DMS53 (cell line): ENCODE results near the gene C16orf96.
"Not testable (repeated sequence)": the region's sequence is repeated elsewhere in the genome, so short reads cannot be mapped to it uniquely, and the experiment has no call there.

ENCODE experiments used
- DNase-seq: peaks from one replicate; lab custom pipeline; 2025; lab: John Stamatoyannopoulos, UW

The C16orf96 gene

DNA sequence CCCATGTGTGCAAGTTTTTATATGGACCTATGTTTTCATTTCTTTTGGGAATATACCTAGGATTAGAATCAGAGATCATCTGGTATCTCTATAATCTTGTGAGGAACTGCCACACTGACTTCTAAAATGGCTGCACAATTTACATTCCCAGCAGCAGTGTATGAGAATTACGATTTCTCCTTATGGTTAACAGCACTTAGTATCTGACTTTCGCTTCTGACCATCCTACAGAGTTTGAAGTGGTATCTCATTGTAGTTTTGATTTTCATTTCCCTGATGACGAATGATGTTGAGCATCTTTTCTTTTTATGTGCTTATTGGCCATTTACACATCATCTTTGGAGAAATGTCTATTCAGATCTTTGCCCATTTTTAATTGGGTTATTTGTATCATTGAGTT, 10.0 kb downstream of the C16orf96 start:
- DNase-seq = no peak

DNA sequence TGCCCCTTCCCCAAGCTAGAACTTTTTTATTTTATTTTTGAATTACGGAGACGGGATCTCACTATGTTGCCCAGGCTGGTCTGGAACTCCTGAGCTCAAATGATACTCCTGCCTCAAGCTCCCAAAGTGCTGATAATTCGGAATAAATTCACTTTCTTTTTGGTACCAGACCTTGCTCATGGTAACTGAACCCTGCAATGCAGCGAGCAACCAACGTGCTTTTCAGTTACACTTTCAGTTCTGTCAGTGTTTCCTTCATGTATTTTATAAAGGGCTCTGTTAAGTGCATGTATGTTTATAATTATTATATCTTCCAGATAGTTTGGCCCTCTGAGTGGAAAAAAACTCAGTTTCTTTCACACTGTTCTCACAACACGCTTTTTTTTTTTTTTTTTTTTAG, 13.9 kb downstream of the C16orf96 start:
- DNase-seq = no peak

DNA sequence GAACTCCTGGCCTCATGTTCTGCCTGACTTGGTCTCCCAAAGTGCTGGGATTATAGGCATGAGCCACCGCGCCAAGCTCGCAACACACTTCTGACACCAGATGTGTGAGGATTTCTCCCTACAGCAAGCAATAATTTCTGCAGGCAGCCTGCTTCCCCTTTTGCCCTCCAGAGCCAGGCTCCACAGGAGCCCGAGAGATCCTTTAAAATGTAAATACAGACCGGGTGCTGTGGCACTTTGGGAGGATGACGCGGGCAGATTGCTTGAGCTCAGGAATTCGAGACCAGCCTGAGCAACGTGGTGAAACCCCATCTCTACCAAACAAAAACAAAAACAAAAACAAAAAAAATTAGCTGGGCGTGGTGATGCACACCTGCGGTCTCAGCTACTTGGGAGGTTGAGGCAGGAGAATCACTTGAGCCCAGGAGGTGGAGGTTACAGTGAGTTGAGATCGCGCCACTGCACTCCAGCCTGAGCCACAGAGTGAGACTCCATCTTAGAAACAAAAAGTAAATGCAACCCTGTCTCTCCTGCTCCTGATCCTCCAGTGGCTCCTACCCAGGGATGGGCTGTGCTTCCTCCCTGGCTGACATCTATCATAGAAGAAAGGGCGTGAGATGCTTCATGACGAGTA, 14.7 kb downstream of the C16orf96 start:
- no peak for DNase-seq

DNA sequence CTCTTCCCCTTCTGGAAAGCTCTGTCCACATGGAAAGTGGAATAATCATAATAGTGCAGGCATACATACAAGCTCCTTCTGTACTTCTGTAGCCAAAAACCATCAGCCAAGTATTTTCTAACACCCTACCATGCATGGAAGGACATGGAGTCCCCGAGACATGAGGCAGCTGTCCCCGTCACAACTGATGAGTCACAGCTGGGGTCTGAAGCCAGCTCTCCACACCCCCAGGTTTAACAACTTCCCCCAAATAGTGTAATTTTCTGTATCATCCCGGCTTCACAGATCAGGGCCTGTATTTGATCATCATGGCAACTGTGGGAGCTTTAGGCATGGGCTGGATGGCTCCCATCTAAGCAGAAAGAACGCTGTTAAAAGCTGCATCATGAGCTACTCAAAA, 16.6 kb downstream of the C16orf96 start:
- no peak for DNase-seq

DNA sequence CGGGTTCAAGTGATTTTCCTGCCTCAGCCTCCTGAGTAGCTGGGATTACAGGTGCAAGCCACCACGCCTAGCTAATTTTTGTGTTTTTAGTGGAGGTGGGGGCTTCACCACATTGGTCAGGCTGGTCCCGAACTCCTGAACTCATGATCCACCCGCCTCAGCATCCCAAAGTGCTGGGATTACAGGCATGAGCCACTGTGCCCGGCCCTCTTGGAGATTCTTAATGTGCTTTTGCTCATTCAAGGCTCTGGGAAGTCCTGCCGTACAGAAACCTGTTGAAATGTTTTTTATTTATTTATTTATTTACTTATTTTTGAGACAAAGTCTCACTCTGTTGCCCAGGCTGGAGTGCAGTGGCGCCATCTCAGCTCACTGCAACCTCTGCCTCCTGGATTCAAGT, 17.8 kb downstream of the C16orf96 start:
- DNase-seq = not testable (repeated sequence)

DNA sequence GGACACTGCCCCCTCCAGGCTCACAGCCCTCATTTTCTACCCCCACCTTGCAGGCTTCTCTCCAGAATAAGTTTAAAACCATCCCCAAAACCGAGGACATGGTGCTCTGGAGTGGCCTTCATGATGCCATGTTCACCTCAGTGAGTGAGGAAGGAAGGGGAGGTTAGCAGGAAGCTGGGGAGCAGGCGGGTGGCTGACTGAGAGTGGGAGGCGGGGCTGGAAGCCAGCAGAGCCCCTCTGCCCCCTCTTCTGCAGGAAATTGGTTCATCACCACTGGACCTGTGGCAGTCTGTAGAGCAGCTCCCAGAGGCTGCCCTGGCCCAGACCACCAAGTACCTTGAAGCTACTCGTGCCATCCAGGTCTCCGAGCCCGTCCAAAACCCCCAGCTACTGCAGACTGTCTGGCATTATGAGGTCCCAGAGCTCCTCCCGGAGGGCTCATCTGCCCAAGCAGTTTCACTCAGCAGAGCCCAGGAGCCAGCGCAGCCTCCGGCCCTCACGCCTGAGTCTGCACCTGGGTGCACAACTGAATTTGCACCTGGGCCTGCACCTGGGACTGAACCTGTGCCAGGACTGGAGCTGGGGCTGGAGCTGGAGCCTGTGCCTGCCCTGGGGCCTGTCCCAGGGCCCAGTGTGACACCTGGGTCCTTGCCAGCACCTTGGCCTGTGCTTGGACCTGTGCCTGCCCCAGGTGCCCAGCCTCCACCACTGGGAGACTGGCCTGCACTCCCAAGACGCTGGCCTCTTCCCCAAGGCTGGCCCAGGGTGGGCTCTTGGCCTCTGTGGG, 19.0 kb downstream of the C16orf96 start:
- DNase-seq = peak; percentile 16

DNA sequence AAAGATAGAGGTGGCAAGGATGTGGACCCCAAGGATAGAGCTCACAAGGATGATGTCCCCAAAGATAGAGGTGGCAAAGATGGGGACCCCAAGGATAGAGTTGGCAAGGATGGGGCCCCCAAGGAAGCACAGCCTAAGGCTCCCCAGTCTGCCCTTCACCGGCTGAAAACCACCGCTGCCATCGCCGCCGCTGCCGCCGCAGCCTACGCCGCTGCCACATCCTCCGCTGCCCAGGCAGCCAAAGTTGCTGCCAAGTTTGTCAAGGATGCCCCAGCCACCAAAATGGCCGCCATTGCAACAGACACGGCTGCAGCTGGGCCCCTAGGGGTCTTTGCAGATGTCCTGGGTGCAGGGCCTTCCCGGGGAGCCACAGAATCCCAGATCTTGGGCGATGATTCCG, 19.9 kb downstream of the C16orf96 start:
- no peak for DNase-seq

DNA sequence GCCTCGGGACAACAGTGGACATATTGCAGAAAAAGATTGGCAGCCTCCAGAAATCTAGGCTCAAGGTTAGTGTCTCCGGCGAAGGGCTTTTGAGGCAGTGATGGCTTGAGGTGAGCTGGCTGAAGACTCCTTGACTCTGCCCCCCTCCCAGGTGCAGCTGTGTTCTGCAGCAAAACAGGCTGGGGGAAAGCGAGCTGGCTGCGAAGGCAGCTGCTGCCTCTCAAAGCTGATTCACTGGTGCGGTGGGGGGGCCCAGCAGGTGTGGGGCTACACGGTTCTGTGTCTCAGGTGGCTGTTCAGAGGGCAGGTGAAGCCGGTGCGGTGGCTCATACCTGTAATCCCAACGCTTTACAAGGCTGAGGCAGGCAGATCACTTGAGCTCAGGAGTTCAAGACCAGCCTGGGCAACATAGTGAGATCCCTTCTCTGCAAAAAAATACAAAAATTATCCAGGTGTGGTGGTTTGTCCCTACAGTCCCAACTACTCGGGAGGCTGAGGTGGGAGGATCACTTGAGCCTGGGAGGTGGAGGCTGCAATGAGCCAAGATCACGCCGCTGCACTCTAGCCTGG, 22.9 kb downstream of the C16orf96 start:
- DNase-seq = peak; percentile 94

DNA sequence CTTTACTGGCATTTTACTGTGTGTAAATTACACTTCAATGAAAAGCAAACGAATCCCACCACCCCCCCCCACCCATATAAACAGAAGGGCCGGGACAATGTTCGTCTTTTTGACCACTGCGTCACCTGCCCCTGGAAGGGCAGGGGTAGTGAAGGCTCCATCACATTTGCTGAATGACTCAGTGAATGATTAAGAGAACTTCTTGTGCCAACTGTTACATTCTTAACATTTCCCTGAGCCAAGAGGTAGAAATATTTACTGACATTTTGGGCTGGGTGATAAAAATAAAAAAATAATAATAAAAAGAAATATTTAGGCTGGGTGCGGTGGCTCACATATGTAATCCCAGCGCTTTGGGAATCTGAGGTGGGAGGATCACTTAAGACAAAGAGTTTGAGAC, 24.1 kb downstream of the C16orf96 start:
- no peak for DNase-seq

DNA sequence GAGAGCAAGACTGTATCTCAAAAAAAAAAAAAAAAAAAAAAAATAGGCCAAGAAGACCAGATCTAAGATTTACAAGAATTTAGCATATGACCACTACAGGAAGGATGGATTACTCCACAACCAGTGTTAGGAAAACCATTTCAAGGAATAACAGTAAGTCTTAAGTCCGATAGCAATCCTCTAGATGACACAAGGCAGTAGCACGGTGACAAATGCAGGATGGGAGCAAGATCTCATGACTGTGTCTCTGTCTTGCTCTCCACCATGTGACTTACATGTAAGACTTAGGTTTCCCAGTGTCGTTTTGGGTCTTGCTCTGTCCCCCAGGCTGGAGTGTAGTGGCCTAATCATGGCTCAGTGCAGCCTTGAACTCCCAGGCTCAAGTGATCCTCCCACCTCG, 27.8 kb downstream of the C16orf96 start:
- no peak for DNase-seq

DNA sequence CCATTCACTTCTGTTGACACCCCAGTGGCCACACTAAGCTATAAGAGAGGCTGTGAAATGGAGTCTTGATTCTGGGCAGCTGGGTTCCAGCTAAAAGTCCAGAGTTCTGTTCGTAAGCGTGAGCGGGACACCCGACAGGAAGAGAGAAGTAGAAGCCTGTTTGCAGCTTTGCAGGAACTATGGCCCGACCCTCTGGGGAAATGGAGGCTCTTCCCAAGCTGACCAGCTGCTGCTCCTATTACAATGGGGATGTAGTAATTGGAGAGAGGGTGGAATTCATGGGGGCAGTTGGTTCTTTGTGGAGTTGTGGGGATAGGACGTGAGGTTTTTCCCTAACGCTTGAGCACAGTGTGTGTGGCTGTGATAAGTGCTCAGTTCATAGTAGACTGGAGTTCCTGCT, 30.2 kb downstream of the C16orf96 start:
- no peak for DNase-seq

DNA sequence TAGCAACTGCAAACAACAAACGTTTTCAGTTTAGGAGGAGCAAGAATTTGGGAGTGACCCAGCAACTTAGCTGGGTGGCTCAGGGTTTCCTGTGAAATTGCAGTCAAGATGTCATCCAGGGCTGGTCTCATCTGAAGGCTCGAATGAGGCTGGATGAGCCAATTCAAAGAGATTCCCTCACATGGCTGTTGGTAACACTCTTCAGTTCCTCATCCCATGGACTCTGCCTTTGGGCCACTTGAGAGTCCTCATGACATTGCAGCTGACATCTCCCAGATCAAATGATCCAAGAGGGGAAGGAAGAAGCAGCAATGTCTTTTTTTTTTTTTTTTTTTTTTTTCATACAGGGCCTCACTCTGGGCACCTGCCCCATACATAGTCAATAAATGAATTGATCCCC, 32.2 kb downstream of the C16orf96 start:
- peak; percentile 29 for DNase-seq

DNA sequence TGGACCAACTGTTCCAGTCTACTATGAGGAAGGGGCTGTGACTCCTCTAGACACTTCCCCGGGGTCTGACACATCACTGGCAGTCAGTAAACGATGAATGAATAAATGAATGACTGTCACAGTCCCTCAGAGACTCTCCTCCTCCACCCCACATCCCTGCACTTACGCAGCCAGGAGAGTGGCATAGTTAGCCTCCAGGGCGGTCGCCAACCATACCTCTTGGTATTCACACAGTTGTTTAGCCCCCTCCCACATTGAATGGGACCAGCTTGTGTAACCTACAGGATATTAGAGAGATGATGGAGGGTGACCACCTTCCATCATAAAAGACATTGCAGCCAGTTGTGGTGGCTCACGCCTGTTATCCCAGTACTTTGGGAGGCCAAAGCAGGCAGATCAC, 32.8 kb downstream of the C16orf96 start:
- no peak for DNase-seq

DNA sequence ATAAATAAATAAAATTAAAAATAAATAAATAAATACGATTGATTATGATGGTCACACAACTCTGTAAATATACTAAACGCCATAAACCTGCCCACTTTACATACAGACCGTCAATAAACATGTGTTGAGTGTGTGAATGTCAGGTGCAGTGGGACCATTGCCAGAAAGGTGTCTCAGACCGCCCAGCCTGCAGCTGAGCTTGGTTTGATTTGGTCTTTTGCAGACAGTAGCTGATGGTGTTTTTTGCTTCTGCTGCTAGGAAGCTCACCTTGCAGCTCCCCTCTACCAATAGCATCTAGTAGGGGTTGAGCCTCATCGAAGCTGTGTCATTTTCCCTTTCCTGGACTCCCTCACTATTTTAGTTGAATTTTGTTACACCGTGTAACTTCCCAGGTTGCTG, 35.1 kb downstream of the C16orf96 start:
- no peak for DNase-seq

DNA sequence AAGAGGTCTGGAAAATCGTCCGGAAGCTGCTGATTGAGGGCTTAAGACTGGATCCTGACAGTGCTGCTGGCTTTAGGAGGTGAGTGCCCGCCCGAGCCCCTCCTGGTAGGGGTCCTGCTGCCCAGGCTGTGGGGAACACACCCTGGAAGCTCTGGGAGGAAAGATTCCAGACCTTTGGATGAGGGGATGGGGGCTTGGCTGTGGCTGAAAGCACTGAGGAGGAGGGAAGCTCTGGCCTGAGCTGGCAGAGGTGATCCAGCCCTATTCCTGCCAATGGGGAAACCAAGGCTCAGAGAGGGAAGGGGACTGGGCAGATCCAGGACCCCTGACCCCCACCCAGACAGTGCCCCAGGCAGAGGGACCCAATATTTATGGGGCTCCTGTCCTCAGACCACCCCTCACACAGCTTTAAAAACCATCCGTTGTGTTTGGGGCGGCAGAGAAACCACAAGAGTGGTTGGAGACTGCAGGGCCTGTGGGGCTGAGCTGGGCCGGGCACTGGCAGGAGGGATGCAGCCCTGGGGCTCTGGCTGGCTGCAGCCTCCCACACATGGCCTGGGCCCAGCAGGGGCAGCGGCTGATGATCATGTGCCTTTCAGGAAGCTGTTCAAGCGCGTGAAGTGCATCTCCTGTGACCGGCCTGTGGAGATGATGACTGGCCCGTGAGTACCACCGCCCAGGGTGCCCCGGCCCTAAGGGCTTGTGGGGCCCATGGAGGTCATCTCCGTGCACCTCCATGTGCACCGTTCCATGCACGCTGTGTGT, 35.7 kb downstream of the C16orf96 start:
- no peak for DNase-seq

DNA sequence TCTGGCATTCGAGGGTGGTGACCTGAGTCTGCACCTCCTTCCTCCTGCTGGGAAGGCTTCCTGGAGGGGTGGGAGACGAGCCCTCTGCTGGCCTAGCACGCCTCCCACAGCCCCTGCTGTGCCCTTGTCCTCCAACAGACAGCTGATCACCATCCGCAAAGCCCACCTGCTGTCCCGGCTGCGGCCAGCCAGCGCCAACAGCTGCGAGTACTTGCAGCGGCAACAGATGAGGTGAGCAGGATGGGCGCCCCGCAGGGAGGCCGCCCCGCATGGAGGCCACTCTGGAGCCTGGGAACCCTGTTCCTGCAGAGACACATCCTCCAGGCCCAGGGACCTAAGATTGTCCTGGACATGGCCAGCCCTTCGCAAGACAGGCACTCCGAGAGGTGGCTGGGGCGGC, 36.9 kb downstream of the C16orf96 start:
- no peak for DNase-seq

DNA sequence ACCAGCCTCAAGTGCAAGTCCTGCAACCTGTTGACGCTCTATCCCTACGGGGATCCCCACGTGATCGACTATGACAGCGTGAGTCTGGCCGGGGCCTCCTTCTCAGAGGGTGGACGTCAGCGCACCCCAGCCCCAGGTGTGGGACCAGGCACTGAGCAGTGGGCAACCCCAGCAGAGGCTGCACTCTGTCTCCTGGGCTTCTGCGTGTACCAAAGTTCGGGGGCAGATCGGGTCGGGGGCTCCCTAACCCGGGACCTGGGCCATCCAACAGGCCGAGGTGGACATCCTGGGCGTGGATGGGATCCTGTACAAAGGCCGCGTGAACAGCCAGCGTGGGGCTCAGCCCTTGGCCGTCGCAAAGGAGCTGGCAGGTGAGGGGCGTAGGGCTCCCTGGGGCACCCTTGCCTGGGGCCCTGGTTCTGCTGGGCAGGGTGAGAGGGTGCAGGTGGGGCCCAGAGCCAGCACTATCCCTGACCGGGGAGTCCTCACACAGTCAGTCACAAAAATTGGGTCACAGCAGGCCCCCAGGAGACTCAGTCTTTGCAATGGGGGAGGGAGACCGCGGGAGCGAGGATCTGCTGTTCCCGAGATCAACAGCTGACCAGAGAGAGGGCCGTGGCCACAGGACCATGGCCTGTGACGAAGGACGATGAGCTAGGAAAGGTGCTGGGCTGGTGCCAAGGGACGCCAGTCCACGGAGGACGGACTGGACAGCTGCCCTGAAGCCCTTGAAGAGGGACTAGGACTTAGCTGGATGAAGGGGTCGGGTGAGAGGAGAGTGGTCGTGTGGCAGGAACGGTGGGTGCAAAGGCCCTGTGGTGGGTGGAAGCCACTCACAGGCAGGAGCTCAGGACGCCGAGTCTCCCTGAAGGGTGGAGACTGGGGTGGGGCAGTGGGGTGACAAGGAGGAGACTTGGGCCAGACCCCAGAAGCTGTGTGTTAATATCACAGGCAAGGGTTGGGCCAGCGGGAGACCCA, 38.6 kb downstream of the C16orf96 start:
- no peak for DNase-seq

DNA sequence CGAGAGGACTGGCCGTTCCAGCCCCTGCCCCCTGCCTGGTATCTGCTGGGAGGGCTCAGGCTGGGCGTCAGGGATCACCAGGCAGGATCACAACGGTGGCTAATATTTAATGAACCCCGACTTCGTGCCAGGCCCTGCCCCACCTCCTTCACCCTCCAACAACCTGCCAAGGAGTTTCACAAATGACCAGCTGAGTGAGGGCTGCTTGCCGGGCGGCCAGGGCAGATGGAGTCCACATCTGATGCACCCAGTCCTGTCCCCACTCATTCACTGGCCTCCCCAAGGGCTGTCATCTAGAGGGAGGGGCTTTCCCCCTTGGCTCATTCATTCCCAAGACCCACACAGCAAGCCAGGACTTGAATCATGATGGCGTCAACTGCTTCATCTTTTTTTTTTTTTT, 41.0 kb downstream of the C16orf96 start:
- no peak for DNase-seq

DNA sequence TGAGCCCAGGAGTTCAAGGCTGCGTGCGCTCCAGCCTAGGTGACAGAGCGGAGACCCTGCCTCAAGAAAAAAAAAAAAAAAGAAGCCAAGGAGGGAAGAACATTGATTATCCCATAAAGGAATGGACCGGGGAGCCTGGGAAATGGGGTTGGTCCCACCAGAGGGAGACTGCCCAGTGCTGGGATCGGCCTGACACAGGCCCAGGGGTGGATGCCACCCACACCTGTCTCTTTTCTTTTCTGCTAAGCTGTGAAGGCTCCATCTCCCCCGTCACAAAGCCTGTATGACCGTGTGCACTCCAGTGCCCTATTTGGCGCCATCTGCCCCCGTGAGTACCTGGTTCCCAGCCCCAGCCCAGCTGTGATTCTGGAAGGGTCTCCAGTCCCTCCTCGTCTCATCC, 42.9 kb downstream of the C16orf96 start:
- no peak for DNase-seq

DNA sequence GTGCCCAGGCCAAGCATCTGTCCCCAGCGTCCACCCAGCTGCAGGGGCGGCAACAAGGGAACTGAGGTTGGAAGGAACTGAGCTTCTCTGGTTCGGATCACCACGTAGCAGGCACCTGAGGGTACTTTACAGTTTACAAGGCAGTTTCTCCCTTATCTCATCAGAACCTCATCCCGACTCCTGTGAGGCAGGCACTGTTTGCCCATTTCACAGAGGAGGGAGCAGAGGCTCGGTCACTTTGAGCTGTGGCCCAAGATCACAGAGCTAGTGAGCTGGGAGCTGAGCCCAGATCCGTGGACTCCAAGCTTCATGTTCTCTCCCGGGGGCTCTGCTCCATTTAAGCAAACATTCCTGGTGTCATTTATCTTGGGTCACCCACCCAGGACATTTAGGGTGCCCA, 43.4 kb downstream of the C16orf96 start:
- no peak for DNase-seq

DNA sequence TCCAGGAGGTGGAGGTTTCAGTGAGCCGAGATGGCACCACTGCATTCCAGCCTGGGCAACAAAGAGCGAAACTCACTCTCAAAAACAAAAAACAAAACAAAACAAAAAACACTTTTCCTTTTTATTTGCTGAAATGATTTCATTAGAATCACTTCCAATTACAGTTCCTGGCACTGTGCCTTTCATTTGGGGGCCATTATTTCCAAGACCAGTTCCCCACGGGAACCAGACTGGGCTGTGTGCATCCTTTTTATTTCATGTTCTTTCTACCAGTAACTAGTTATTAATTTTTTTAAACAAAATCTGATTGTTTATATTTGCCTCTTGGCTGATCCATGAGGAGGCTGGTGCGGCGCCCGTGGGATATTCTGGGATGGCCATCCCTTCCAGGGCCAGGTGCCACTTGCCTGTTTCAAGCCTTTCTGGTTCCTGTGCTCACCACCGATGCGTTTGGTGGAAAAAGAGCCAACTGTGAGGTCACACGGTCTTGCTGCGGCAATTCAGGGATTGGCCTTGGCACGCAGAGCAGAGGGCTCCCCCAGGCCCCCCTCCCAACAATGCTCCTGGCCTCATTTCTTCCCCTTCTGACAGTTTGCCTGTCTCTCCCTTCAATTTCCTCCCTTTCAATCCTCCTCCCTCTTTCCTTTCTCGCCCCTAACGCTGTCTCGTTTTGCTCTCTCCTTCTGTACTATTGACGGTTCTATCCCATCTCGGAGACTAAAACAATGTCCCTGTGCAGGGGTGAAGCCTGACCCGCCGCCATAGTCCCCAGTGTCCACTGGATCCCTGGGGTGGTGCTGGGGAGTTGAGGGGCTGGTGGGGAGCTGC, 45.1 kb downstream of the C16orf96 start:
- peak; percentile 14 for DNase-seq
